Activated CD4-positive, alpha-beta T cell treated with anti-CD3 and anti-CD28 coated beads, Interleukin-2, amount 10 ng/mL, durations not matched to agents 24 days and 14 days (primary cell): Measurements from ENCODE around the gene ONECUT3. TPM values are rescaled to one million over a fixed set of nuclear protein-coding genes. Genes with fewer than 3 reads are reported as not detected.
"Not testable (repeated sequence)": the region's sequence is repeated elsewhere in the genome, so short reads cannot be mapped to it uniquely, and the experiment has no call there.

Source experiments
- DNase-seq: peaks from one replicate; pipeline ENCODE4 v3.0.0; 2022
- H3K27ac Mint-ChIP-seq: one replicate; pipeline ENCODE4 v1.8.0; 2022; ENCODE audit warnings: mild to moderate bottlenecking, mixed read lengths
- H3K27me3 Mint-ChIP-seq: one replicate; pipeline ENCODE4 v1.8.0; 2022; ENCODE audit warnings: mixed read lengths
- H3K36me3 Mint-ChIP-seq: one replicate; pipeline ENCODE4 v1.8.0; 2022; ENCODE audit warnings: low read depth, mild to moderate bottlenecking, mixed read lengths
- H3K4me1 Mint-ChIP-seq: one replicate; pipeline ENCODE4 v1.8.0; 2021; ENCODE audit warnings: mixed read lengths
- H3K4me3 Mint-ChIP-seq: one replicate; pipeline ENCODE4 v1.8.0; 2022; ENCODE audit warnings: mild to moderate bottlenecking, moderate library complexity, mixed read lengths
- H3K9me3 Mint-ChIP-seq: one replicate; pipeline ENCODE4 v1.8.0; 2021; ENCODE audit warnings: mixed read lengths
- intact Hi-C: fragments of 100-400 bp; cut with micrococcal nuclease; formaldehyde crosslinking; loops from one replicate; pipeline ENCODE4 v1.15.1; 2023
- total RNA-seq: library from RNA; stranded (reverse); gene quantifications from 2 replicates; pipeline ENCODE4 v1.2.3, GENCODE V29; 2022

ONECUT3 gene
- not detected in 2 replicates for total RNA-seq

DNA sequence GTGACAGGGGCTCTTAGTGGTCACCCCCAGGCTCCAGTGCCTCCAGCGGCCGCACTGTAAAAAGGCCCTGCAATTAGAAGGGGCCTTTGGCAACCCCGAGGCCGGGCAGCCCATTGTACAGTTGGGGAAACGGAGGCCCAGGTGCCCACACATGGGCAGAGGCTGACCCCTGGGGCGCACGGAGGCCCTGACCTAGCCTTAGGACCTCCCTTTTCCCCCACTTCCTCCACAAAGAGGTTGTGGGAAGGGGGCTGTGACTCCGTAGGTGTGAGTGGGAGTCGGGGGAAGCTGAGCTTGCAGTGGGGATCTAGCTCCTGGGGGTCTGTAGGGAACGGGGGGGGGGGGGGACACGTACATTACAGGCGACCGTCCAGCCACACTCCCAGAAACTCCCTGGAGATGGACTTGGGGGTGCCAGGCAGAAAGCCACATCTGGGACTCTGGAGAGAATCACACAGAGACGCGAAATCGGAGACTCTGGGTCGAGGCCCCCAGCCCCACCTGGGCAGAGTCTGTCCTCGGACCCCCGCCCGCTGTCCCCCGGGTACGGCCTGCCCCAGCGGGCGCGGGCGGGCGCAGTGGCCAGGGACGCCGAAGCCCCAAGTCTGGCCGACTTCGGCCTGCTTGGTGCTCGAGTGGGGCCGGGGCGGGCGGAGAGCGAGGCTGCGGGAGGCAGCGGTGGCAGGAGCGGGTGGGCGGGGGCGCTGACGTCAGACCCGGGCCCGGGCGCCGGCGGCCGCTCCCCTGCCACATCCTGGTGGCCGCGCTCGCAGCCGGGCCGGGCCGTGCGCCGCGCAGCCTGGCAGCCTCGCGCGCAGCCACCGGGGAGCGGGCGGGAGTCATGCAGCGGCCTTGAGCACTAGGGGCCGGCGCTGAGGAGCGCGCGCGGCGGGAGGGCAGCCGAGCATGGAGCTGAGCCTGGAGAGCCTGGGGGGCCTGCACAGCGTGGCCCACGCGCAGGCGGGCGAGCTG, at the start of gene ONECUT3:
ONECUT3 (plus strand) TSS at position 750 of the 972 bp plus-strand sequence; CDS start at position 907, 157 bp downstream.
- DNase-seq: no peak
- intact Hi-C loops: no loop called here
- no peaks in the 10 kb centered on the region for H3K9me3 Mint-ChIP-seq
- H3K27ac Mint-ChIP-seq: peak within 1 kb of the TSS; percentile 72
- no peak within 1 kb of the TSS for H3K4me3 Mint-ChIP-seq
- H3K27me3 Mint-ChIP-seq: peaks cover 51% of the 10 kb centered on the region
- peaks cover 2% of the 10 kb centered on the region for H3K4me1 Mint-ChIP-seq
- H3K36me3 Mint-ChIP-seq: peaks cover 4% of the 10 kb centered on the region

- H3K27ac Mint-ChIP-seq: no peak overlapping the region
- intact Hi-C loops: no loop called here
- H3K36me3 Mint-ChIP-seq: no peaks in the 10 kb centered on the region
- H3K9me3 Mint-ChIP-seq: peaks cover 18% of the 10 kb centered on the region
- H3K4me3 Mint-ChIP-seq: no peak overlapping the region
- no peak for DNase-seq
- peaks cover 18% of the 10 kb centered on the region for H3K27me3 Mint-ChIP-seq
- H3K4me1 Mint-ChIP-seq: peaks cover 4% of the 10 kb centered on the region
These were observed 49.0 kb upstream of the ONECUT3 start for GRCh38 chr19:1704339-1704738.

- Mint-ChIP-seq H3K4me3 (no peak overlapping the region), H3K4me1 (peaks cover 4% of the 10 kb centered on the region), H3K27ac (no peak overlapping the region), H3K27me3 (peaks cover 19% of the 10 kb centered on the region), H3K9me3 (peaks cover 18% of the 10 kb centered on the region), H3K36me3 (no peaks in the 10 kb centered on the region)
- DNase-seq: no peak
- intact Hi-C loops: no loop called here
These were observed 47.9 kb upstream of the ONECUT3 start for GRCh38 chr19:1705367-1705766.

DNA sequence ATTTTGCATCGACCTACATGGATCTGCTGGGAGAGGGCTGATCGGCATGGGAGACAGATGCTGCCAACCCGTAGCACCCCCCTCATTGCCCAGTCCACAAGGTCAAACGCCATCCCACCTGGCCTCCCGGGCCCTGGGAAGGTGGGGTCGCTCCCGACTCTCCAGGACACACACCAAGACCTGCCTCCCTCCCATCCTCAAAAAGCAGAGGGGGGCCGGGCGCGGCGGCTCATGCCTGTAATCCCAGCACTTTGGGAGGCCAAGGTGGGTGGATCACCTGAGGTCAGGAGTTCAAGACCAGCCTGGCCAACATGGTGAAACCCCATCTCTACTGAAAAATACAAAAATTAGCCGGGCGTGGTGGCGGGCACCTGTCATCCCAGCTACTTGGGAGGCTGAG, 46.7 kb upstream of the ONECUT3 start:
- H3K36me3 Mint-ChIP-seq, H3K4me3 Mint-ChIP-seq, DNase-seq, H3K27me3 Mint-ChIP-seq, H3K27ac Mint-ChIP-seq, intact Hi-C loops, H3K4me1 Mint-ChIP-seq: not testable (repeated sequence)
- H3K9me3 Mint-ChIP-seq: peaks cover 18% of the 10 kb centered on the region

- no peak for DNase-seq
- intact Hi-C loops: no loop called here
- H3K27me3 Mint-ChIP-seq: peaks cover 4% of the 10 kb centered on the region
- H3K9me3 Mint-ChIP-seq: peaks cover 18% of the 10 kb centered on the region
- no peak overlapping the region for H3K27ac Mint-ChIP-seq
- no peak overlapping the region for H3K4me3 Mint-ChIP-seq
- H3K4me1 Mint-ChIP-seq: no peaks in the 10 kb centered on the region
- H3K36me3 Mint-ChIP-seq: no peaks in the 10 kb centered on the region
These were observed 46.1 kb upstream of the ONECUT3 start for GRCh38 chr19:1707240-1707639.

GRCh38 chr19:1713170-1713569, 40.1 kb upstream of the ONECUT3 start:
- no peak overlapping the region for H3K27ac Mint-ChIP-seq
- peaks cover 15% of the 10 kb centered on the region for H3K9me3 Mint-ChIP-seq
- H3K36me3 Mint-ChIP-seq: peaks cover 2% of the 10 kb centered on the region
- H3K27me3 Mint-ChIP-seq: peaks cover 17% of the 10 kb centered on the region
- H3K4me1 Mint-ChIP-seq: no peaks in the 10 kb centered on the region
- DNase-seq: no peak
- H3K4me3 Mint-ChIP-seq: no peak overlapping the region
- intact Hi-C loops: no loop called here

GRCh38 chr19:1715540-1715939, 37.8 kb upstream of the ONECUT3 start:
- no peak overlapping the region for H3K27ac Mint-ChIP-seq
- H3K9me3 Mint-ChIP-seq: peaks cover 15% of the 10 kb centered on the region
- no peaks in the 10 kb centered on the region for H3K4me1 Mint-ChIP-seq
- intact Hi-C loops: no loop called here
- peaks cover 2% of the 10 kb centered on the region for H3K36me3 Mint-ChIP-seq
- no peak for DNase-seq
- no peak overlapping the region for H3K4me3 Mint-ChIP-seq
- H3K27me3 Mint-ChIP-seq: peaks cover 29% of the 10 kb centered on the region

GRCh38 chr19:1717200-1717969, 35.9 kb upstream of the ONECUT3 start:
- no peaks in the 10 kb centered on the region for H3K4me1 Mint-ChIP-seq
- H3K9me3 Mint-ChIP-seq: peaks cover 15% of the 10 kb centered on the region
- H3K4me3 Mint-ChIP-seq: no peak overlapping the region
- DNase-seq: no peak
- intact Hi-C loops: no loop called here
- H3K27ac Mint-ChIP-seq: no peak overlapping the region
- peaks cover 36% of the 10 kb centered on the region for H3K27me3 Mint-ChIP-seq
- H3K36me3 Mint-ChIP-seq: peaks cover 2% of the 10 kb centered on the region

- Mint-ChIP-seq H3K27me3 (peaks cover 40% of the 10 kb centered on the region), H3K9me3 (peaks cover 15% of the 10 kb centered on the region), H3K4me1 (no peaks in the 10 kb centered on the region), H3K4me3 (no peak overlapping the region), H3K36me3 (peaks cover 2% of the 10 kb centered on the region), H3K27ac (peak overlapping the region; percentile 62)
- intact Hi-C loops: no loop called here
- no peak for DNase-seq
These were observed 35.4 kb upstream of the ONECUT3 start for GRCh38 chr19:1717970-1718264.

GRCh38 chr19:1718420-1719291, 34.6 kb upstream of the ONECUT3 start:
- peaks cover 44% of the 10 kb centered on the region for H3K27me3 Mint-ChIP-seq
- H3K4me1 Mint-ChIP-seq: no peaks in the 10 kb centered on the region
- H3K36me3 Mint-ChIP-seq: peaks cover 2% of the 10 kb centered on the region
- no peak for DNase-seq
- no peak overlapping the region for H3K27ac Mint-ChIP-seq
- peaks cover 15% of the 10 kb centered on the region for H3K9me3 Mint-ChIP-seq
- intact Hi-C loops: no loop called here
- H3K4me3 Mint-ChIP-seq: no peak overlapping the region

GRCh38 chr19:1719519-1719918, 33.8 kb upstream of the ONECUT3 start:
- peaks cover 45% of the 10 kb centered on the region for H3K27me3 Mint-ChIP-seq
- H3K9me3 Mint-ChIP-seq: peaks cover 15% of the 10 kb centered on the region

DNA sequence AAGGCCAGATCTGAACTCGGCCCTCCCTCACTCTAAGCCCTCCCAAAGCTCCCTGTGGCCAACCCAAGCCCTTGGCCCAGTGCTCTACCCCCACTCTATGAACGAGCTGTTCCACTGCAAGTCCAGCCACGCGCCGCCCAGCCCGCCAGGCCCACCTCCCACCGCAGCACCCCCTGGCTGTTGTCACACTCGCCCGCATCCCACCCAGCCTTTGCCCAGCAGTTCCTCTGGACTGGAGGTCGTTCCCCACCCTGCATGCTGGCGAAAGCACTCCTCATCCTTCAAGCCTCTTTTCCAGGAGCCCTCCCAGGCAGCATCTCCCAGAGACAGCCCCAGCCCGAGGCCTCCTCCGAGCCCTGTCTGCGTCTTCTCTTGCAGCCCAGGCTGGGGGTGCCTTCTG, 33.1 kb upstream of the ONECUT3 start:
- Mint-ChIP-seq H3K27ac (no peak overlapping the region), H3K4me1 (no peaks in the 10 kb centered on the region), H3K27me3 (peaks cover 51% of the 10 kb centered on the region), H3K9me3 (peaks cover 15% of the 10 kb centered on the region), H3K4me3 (no peak overlapping the region), H3K36me3 (peaks cover 2% of the 10 kb centered on the region)
- intact Hi-C loops: no loop called here
- DNase-seq: no peak

More at GRCh38 chr19:1719519-1719918, 33.8 kb upstream of the ONECUT3 start:
- Mint-ChIP-seq H3K27ac (no peak overlapping the region), H3K36me3 (peaks cover 2% of the 10 kb centered on the region), H3K4me1 (no peaks in the 10 kb centered on the region), H3K4me3 (no peak overlapping the region)
- intact Hi-C loops: no loop called here
- DNase-seq: no peak
